Jurkat, Clone E6-1 (cell line): ENCODE data around the gene CELSR1. TPM values are rescaled to one million over a fixed set of nuclear protein-coding genes. Genes with fewer than 3 reads are reported as not detected.

Source experiments
- DNase-seq: peaks from one replicate; pipeline ENCODE4 v3.0.0-alpha.2; 2011; ENCODE audit warnings: low read depth, low spot score
- H3K4me3 ChIP-seq: 2 replicates; pipeline ENCODE4 v1.5.1; 2011; ENCODE audit warnings: mild to moderate bottlenecking, low read length, control low read depth, moderate library complexity
- polyA plus RNA-seq: library from polyadenylated mRNA; unstranded; fragments of >200 nt; gene quantifications from one replicate; pipeline ENCODE4 v1.2.1, GENCODE V29; 2012; ENCODE audit warnings: missing spikeins; ENCODE audit not compliant: insufficient read length, insufficient read depth

The CELSR1 gene, protein sequence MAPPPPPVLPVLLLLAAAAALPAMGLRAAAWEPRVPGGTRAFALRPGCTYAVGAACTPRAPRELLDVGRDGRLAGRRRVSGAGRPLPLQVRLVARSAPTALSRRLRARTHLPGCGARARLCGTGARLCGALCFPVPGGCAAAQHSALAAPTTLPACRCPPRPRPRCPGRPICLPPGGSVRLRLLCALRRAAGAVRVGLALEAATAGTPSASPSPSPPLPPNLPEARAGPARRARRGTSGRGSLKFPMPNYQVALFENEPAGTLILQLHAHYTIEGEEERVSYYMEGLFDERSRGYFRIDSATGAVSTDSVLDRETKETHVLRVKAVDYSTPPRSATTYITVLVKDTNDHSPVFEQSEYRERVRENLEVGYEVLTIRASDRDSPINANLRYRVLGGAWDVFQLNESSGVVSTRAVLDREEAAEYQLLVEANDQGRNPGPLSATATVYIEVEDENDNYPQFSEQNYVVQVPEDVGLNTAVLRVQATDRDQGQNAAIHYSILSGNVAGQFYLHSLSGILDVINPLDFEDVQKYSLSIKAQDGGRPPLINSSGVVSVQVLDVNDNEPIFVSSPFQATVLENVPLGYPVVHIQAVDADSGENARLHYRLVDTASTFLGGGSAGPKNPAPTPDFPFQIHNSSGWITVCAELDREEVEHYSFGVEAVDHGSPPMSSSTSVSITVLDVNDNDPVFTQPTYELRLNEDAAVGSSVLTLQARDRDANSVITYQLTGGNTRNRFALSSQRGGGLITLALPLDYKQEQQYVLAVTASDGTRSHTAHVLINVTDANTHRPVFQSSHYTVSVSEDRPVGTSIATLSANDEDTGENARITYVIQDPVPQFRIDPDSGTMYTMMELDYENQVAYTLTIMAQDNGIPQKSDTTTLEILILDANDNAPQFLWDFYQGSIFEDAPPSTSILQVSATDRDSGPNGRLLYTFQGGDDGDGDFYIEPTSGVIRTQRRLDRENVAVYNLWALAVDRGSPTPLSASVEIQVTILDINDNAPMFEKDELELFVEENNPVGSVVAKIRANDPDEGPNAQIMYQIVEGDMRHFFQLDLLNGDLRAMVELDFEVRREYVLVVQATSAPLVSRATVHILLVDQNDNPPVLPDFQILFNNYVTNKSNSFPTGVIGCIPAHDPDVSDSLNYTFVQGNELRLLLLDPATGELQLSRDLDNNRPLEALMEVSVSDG (N-terminal part only)
- polyA plus RNA-seq: 1.8 TPM

DNA sequence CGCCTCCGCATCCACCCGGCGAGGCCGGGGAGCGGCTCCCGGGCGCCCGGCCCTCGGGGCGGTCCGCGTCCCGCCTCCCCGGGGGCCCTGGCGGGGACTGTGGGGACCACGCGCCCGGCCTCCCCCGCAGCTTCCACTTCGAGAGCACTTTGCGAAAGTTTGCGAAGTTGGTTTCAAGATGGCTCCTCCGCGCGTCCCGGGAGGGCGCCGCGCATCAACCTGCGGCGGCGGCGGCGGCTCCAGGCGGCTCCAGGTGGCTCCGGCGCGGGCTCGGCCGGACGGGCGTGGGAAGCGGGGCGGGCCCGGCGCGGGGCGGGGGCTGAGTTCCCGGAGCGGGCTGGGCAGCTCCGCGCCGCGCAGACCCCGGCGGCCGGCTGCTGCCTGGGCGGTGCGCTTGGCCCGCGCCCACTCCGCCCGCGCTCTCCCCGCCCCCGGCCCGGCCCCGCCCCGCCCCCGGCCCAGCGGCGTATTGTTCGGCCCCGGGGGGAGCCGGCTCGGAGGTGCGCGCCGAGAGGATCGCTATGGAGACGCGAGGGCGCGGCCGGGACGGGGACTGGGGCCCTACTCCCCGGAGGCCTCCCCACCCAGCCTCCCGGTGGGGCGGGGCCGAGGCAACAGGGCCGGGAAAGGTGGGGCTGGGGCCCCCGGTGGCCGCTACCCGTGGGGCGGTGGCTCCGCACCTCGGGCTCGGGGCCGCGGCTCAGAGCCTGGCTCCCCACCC lies at the start of gene CELSR1:
TSS of gene CELSR1 (minus strand) at position 396 of the 721 bp plus-strand sequence. CDS start 450 bp downstream, outside the sequence.
- peak; percentile 15 for DNase-seq
- H3K4me3 ChIP-seq: peak within 1 kb of the TSS; percentile 42

DNA sequence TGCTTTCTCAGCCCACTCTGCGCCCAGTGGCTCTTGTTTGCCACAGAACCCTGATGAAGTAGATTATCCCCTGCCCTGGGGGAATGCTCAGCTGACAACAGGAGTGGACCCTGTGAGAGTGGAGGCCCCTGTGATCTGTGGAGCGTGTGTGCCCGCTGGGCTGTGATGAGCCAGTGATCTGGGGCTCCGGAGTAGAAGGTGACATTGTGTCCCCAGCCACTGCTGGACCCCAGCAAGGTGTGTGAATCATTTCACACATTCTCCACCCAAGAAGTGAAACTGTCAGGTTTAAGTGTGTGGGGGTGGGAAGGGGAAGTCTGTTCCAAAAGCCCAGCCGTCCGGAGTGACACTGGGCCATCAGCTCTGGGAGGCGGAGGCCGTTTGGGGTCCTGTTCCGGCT lies 49.6 kb upstream of the CELSR1 start:
- H3K4me3 ChIP-seq: no peak overlapping the region
- DNase-seq: no peak

DNA sequence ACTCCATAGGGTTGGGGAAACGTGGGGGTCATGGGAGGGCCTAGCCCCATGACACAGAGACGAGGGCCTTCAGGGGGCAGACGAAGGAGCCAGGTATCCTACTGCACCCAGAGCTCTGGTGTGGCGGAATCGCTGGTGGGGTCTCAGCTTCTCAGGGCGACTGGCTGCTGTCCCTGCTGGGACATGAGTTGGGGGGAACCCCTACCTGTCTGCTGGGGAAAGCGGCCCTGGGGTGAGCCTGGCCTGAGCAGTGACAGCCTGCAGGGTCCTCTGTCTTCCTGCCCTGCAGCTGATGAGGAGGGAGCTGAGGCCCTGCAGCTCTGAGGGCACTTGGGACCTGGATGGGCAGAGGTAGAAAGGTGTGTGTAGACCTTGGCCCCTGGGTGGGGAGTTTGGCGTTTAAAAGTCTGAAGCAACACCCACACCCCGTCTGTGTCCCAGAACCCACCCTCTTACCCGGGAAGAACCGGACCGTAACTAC lies 49.2 kb upstream of the CELSR1 start:
- no peak for DNase-seq

DNA sequence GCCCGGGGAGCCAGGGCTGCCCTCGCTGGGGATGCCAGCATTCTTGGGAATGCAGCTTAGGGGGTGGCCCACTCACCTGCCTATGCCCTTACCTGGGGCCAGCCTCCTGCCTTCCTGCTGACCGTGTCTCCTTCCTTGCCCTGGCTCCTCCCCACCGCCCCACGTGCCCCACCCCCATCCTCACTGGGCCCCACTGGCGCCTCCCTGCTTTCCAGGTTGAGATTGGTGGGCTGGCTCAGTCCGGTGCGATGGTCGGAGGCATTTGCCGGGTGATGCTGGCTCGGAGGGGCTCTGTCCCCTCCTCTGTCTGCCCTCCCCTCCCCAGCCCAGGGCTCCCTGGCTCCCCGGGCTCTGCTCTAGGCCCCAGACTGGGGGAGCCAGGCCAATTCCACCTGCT lies 48.7 kb upstream of the CELSR1 start:
- no peak overlapping the region for H3K4me3 ChIP-seq
- no peak for DNase-seq

More for the DNA sequence above, 49.2 kb upstream of the CELSR1 start:
- H3K4me3 ChIP-seq: no peak overlapping the region

DNA sequence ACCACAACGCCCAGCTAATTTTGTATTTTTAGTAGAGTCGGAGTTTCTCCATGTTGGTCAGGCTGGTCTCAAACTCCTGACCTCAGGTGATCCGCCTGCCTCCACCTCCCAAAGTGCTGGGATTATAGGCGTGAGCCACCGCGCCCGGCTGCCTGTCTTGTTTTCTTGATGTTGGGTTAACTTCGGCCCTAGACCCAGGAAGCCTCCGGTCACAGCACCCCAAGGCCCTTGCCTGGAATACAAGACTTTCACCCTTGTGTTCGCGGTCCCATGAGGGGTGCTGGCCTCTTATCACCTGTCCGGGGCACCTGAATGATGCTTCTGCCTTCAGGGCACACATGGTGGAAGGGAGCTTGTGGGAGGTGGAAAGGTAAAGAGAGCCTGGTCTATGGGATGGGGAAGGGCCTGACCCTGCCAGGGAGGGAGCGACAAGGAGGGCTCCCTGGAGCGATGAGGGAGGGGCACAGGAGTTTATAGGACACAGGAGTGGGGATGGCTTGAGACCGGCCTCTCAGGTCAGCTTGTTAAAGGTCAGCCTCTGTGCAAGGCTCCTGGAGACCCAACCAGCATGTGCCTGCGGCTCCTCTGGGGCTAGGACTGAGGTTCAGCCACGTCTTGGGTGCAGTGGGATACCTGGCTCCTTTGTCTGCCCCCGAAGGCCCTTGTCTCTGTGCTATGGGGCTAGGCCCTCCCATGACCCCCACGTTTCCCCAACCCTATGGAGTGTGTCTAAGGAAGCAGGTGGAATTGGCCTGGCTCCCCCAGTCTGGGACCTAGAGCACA lies 48.1 kb upstream of the CELSR1 start:
- no peak for DNase-seq
- H3K4me3 ChIP-seq: no peak overlapping the region

DNA sequence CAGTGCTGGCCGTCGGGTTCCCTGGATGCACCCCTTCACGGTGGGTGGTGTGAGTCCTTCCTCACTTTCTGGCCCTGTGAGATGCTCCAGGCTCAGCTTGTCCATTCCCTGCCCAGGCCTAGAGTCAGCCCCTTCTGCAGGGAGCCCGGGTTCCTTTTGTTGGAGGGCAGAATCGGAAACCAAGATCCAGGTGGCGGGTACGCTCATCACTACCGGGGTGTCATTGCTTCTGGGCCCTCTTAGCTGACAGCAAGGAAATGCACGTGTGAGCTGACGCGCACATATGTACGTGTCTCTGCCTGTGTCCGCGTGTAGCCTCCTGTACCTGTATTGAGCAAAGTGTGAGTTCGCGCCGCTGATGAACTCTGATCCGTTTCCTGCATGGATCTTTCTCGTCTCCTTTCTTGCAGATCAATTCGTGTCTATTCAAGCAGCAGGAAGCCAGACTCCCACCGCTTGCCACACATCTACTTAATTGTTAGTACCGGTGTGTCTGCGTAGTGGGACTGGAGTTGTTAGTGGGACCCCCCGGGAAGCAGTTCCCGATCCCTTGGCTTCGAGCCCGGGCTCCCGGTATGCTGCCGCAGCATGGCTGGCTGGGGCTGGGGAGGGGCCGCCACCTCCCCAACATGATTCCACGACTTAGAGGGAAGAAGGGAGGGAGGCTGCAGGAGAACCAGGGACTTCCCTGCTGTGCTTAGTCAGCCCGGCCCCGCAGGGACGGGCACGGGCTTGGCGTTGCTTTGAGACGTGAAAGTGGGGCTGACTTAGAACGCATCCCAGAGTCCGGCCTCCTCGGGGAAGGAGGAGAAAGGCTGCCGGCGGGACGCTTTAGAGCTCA lies 46.9 kb upstream of the CELSR1 start:
- DNase-seq: no peak
- H3K4me3 ChIP-seq: no peak overlapping the region

DNA sequence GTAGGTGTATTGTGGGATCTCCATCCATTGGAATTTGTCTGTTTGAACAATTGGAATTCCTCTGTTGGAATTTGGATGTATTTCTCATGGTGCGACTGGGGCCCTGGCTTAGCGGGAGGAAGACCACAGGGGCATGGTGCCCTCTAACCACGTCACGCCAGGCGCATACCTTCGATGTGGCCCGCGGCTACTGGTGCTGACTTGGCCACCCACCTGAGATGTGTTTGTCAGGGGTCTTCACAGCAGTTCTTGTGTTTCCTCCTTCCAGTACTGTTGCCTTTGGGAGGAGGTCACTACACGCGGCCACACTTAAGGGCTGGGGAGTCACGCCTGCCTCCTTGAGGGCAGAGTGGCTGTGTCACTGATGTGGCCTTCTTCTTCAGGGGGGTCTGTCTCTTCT lies 46.2 kb upstream of the CELSR1 start:
- DNase-seq: no peak
- no peak overlapping the region for H3K4me3 ChIP-seq

DNA sequence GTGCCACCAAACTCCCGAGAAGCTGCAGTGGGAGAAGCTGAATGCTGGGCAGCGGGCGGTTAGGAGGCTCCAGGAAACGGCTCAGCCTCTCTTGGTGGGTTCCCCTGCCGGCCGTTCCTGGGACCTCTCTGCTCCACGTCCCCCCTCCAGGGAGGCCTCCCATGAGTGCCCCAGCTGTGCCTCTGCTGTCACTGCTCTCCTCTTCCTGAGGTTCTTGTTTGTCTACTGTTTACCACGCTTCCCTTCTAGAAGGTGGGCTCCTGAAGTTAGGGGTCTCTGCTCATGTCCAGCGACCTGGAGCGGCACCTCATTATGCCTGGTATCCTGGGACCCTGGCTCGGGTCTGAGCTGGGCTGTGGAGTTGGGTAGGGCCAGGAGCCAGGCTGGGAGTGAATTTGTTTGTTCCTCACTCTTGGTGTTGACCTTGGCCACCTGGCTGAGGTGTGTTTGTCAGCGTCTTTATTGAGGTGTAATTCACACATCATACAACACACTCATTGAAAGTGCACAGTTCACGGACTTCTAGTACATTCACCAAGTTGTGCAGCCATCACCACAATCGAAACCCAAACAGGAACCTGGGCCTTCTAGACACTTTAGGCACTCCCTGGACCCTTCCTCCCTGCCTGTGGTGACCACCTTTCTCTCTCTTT lies 45.0 kb upstream of the CELSR1 start:
- no peak overlapping the region for H3K4me3 ChIP-seq
- DNase-seq: no peak

DNA sequence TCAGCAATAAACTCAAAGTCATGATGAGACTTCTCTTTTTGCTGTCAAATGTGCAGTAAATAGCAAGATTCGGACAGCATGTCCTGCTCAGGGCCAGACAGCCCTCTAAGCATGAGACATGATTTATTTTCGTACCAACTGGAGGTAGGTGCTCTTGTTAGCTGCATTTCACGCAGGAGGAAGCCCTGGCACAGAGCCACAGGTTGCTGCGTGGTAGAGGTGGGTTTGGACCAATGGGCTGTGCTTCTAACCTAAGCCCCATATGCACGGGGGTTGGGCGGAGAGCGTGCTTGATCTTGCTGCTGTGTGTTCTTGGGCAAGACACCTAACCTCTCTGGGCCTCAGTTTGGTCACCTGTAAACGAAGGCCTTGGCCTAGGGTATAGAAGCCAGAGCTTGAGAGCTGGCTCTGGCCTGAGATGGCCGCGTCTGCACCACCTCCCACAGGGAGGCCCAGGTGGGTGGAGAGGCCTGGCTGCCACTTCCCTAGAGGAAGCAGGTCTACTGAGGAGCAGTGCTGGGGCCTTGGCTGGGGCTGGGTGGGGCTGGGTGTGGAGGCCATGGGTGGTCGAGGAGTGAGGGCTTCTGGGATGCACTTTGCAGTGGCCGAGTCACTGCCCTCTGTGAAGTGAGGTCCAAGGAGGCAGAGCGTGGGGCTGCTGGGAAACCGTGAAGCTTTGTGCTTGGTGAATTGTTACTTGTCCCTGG lies 44.3 kb upstream of the CELSR1 start:
- H3K4me3 ChIP-seq: no peak overlapping the region
- DNase-seq: peak; percentile 44

DNA sequence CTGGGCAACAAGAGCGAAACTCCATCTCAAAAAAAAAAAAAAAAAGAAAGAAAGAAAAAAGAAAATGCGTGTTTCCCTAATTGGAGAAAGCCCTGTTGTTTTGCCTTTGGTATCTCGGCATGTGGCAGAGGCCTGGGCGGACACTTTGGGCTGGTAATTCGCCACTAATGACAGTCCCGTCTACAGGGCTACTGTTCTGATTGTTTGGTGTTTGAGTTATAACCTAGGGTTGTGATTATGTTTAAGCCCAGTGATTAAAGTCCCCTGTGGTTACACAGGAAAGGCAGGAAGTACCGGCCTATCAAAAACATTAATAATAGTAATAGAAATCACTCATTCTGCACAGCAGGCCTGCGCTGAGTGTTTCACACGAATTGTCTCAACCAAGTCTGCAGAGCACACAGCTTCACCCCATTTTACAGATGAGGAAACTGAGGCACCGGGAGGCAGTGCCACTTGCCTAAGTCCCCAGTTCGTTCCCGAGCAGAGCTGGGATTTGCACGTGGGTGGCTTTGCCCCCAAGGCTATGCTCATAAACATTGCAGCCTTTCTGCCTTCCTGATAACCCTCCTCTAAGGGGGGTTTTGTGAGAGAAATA lies 43.6 kb upstream of the CELSR1 start:
- DNase-seq: no peak
- H3K4me3 ChIP-seq: no peak overlapping the region

DNA sequence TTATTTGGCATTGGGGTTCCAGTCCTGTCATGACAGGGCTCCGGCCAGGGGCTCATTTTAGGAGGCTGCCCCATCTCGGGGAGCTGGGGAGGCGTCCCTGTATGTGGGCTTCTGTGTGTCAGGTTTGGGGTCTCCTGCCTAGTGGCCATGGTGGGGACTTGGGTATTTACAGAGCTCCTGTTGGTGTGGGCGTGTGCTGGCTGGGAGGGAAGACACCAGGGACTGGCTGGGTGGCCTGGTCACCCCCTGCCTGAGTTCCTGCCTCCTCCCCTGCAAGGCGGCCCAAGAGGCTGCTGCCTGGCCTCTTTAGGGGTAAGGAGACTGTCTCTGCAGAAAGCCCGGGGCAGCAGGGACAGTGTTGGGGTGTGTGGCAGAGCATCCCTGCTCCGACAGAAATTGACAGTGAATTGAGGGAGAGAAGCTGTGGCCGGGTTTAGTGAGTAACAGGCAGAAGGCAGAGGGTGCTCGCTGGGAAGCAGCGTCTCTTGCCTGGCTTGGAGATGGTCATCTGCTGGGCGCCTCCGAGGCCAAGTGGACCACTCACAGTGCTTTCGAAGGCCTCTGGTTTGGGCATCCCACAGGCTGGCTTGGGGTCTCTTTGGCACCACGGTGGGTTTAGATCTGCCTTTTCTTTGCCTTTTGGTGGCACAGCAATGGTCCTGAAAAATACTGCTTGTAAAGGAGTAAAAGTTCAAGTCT lies 42.5 kb upstream of the CELSR1 start:
- H3K4me3 ChIP-seq: no peak overlapping the region
- no peak for DNase-seq

DNA sequence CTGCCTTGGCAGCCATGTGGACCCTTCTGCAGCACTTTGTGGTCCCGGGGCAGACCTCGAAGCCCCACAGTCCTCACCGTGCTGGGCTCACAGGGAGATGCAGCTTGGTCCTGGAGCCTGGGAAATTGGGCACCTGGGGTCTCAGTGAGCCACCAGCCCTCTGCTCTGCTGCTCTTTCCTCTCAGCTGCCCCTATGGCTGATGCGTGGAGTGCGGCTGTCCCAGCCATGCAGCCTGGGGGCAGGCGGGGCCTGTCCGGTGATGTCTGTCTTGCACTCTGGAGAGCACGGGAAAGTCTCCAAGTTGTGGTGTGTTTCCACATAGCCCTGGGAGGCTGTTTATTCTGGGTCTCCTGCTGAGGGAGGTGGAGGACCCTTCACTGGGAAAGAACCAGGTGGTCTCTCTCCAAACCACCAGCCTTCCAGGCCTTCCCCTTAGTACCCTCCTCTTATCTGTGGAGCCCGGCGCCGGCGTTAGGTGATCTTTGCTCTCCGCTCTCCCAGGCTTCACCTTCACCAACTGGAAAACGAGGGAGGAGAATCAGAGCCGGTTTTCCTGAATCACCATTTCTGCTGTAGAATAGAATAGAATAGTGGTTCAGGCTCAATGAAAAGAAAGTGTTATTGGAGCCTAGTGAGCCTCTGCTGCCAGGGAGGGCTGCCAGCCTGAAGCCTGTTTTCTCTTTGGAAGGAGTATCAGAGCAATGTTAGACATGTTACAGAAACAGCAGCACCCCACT lies 41.6 kb upstream of the CELSR1 start:
- no peak for DNase-seq
- peak overlapping the region; percentile 90 for H3K4me3 ChIP-seq

DNA sequence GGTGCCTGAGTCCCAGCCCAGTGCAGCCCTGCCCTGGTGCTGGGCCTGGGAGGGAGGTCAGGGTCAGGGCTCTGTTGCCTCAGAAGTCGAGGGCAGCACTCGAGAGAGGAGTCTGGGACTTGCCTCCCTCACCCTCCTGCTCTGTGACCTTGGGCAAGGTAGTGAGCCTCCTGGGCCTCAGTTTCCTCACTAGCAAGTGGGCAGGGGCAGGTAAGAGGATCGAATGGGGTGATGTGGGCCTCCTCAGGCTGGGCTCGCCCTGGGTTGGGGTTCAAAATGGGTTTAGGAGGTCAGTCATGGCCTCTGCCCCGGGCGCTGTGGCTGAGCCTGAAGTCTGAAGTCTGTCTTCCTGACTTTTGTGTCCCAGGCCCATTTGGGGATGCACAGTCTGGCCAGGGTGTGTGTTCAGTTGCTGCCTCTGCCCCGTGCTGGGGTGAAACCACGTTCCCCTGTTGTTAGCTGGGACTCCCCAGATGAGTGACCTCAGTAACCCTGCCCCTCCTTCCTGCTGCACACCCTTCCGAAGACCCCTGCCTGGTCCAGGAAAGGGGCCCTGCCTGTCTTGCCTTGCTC lies 40.9 kb upstream of the CELSR1 start:
- no peak for DNase-seq
- H3K4me3 ChIP-seq: peak overlapping the region; percentile 90
